ENCODE measurements around the gene XPR1.

XPR1 gene

GRCh38 chr1:180631766-180632325, at the start of gene XPR1:
XPR1 (plus strand) TSS chr1:180632022; CDS start chr1:180632202, 180 bp downstream.
- in situ Hi-C loops (cut with MboI; ENCODE audit: low sequenced_read_pairs), result no loop called here

GRCh38 chr1:180584869-180585268, 47.0 kb upstream of the XPR1 start:
- in situ Hi-C loops (cut with MboI; ENCODE audit: low sequenced_read_pairs), result no loop called here

GRCh38 chr1:180585994-180586359, 45.8 kb upstream of the XPR1 start:
- in situ Hi-C loops (cut with MboI; ENCODE audit: low sequenced_read_pairs), result no loop called here

- in situ Hi-C loops (cut with MboI; ENCODE audit: low sequenced_read_pairs), result no loop called here
These were observed 45.1 kb upstream of the XPR1 start for GRCh38 chr1:180586671-180587155.

GRCh38 chr1:180588121-180588520, 43.7 kb upstream of the XPR1 start:
- in situ Hi-C loops (cut with MboI; ENCODE audit: low sequenced_read_pairs), result no loop called here

- in situ Hi-C loops (cut with MboI; ENCODE audit: low sequenced_read_pairs), result no loop called here
These were observed 40.9 kb upstream of the XPR1 start for GRCh38 chr1:180590889-180591288.

- in situ Hi-C loops (cut with MboI; ENCODE audit: low sequenced_read_pairs), result no loop called here
These were observed 38.4 kb upstream of the XPR1 start for GRCh38 chr1:180593382-180593781.

- in situ Hi-C loops (cut with MboI; ENCODE audit: low sequenced_read_pairs), result no loop called here
These were observed 37.1 kb upstream of the XPR1 start for GRCh38 chr1:180594723-180595122.

GRCh38 chr1:180595966-180596365, 35.9 kb upstream of the XPR1 start:
- in situ Hi-C loops (cut with MboI; ENCODE audit: low sequenced_read_pairs), result no loop called here

GRCh38 chr1:180597520-180597919, 34.3 kb upstream of the XPR1 start:
- in situ Hi-C loops (cut with MboI; ENCODE audit: low sequenced_read_pairs), result no loop called here

GRCh38 chr1:180598333-180598974, 33.4 kb upstream of the XPR1 start:
- in situ Hi-C loops (cut with MboI; ENCODE audit: low sequenced_read_pairs), result no loop called here

GRCh38 chr1:180600343-180600742, 31.5 kb upstream of the XPR1 start:
- in situ Hi-C loops (cut with MboI; ENCODE audit: low sequenced_read_pairs), result no loop called here

- in situ Hi-C loops (cut with MboI; ENCODE audit: low sequenced_read_pairs), result no loop called here
These were observed 30.3 kb upstream of the XPR1 start for GRCh38 chr1:180601512-180601911.

- in situ Hi-C loops (cut with MboI; ENCODE audit: low sequenced_read_pairs), result no loop called here
These were observed 28.5 kb upstream of the XPR1 start for GRCh38 chr1:180603223-180603849.

- in situ Hi-C loops (cut with MboI; ENCODE audit: low sequenced_read_pairs), result no loop called here
These were observed 28.0 kb upstream of the XPR1 start for GRCh38 chr1:180603850-180604226.

GRCh38 chr1:180606155-180606554, 25.7 kb upstream of the XPR1 start:
- in situ Hi-C loops (cut with MboI; ENCODE audit: low sequenced_read_pairs), result no loop called here

- in situ Hi-C loops (cut with MboI; ENCODE audit: low sequenced_read_pairs), result no loop called here
These were observed 21.9 kb upstream of the XPR1 start for GRCh38 chr1:180609643-180610555.

GRCh38 chr1:180610556-180611015, 21.2 kb upstream of the XPR1 start:
- in situ Hi-C loops (cut with MboI; ENCODE audit: low sequenced_read_pairs), result no loop called here

GRCh38 chr1:180611016-180611930, 20.5 kb upstream of the XPR1 start:
- in situ Hi-C loops (cut with MboI; ENCODE audit: low sequenced_read_pairs), result no loop called here

- in situ Hi-C loops (cut with MboI; ENCODE audit: low sequenced_read_pairs), result no loop called here
These were observed 19.2 kb upstream of the XPR1 start for GRCh38 chr1:180612632-180613031.

Data from HL-60/S4 treated with retinoic acid at 250 ng/mL for 4 days and 3 days (cell line).